Measurements from ENCODE around the gene HSD3B7.
A peak's percentile ranks its signal among the peaks of the same experiment; 100 is the strongest.
"Not testable (repeated sequence)": the region's sequence is repeated elsewhere in the genome, so short reads cannot be mapped to it uniquely, and the experiment has no call there.

Gene HSD3B7

DNA sequence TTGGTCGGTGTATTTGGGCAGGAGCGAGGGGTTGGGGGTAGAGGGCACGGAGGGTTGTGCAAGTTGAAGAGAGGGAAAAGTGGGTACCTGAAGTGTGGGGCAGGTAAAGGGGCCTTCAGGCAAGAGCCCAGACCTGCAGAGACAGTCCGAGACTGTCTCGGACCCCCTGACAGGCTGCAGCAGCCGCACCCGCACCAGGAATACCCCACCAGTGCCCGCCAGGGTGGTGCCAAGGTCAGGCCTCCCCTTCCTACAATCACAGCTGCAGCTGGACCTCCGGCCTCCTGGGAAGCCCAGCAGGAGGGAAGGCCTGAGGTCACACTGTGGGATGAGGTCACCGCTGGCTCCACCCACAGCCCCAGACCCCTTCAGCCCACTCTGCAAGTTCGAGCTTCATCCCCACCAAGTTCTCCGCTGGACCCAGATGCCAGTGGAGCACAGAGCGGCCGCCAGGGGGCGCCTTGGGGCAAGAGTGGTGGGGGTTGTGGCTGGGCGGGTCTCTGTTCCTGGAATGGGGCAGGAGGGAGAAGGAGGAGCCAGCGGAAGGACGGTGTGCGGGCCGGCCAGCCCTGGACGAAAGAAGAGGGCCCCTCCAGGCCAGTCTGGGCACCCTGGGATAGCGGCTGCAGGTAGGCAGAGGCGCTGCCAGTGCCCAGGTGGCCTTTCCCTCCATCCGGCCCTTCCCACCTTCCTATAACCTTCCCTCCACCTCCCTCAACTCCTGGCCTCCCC, at the start of gene HSD3B7:
TSS of gene HSD3B7 (plus strand) at position 539 of the 732 bp plus-strand sequence. CDS start 452 bp downstream, outside the sequence.
- peak; percentile 99 for DNase-seq (ENCODE audit: low spot score)

GRCh38 chr16:30937692-30938091, 47.3 kb upstream of the HSD3B7 start:
- DNase-seq (ENCODE audit: low spot score), result no peak

DNA sequence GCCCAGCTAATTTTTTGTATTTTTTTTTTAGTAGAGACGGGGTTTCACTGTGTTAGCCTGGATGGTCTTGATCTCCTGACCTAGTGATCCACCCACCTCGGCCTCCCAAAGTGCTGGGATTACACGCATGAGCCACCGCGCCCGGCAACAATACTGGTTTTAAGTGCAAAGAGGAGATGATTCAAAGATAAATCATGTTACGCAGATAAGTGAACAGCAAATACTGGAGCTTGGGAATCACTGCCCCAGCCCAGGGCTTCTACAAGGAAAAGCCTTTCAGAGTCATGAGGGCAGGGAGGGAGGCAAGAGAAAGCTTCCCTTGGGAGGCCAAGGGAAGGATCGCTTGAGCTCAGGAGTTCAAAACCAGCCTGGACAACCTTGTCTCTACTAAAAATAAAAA, 45.4 kb upstream of the HSD3B7 start:
- DNase-seq (ENCODE audit: low spot score), result not testable (repeated sequence)

- DNase-seq (ENCODE audit: low spot score), result peak; percentile 90
Measured at GRCh38 chr16:30941600-30942425, 43.2 kb upstream of the HSD3B7 start.

- no peak for DNase-seq (ENCODE audit: low spot score)
Measured at GRCh38 chr16:30942426-30942806, 42.6 kb upstream of the HSD3B7 start.

GRCh38 chr16:30944352-30944751, 40.7 kb upstream of the HSD3B7 start:
- no peak for DNase-seq (ENCODE audit: low spot score)

GRCh38 chr16:30946671-30947540, 38.1 kb upstream of the HSD3B7 start:
- DNase-seq (ENCODE audit: low spot score), result no peak

DNA sequence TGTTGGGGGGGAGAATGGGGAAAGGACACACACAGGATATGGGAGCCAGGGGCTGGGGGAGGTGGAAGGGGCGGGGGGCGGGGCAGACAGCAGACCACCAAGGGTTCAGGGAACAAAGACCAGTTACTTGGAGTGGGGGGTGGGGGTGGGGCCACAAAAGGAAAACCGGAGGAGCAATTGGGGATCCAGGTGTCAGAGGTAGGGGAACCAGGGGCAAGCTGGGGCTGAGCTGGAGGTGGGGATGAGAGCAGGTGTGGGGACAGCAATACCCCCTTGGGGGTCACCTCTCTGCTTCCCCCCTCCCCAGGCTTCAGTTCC, 37.5 kb upstream of the HSD3B7 start:
- no peak for DNase-seq (ENCODE audit: low spot score)

GRCh38 chr16:30947859-30948666, 36.9 kb upstream of the HSD3B7 start:
- peak; percentile 86 for DNase-seq (ENCODE audit: low spot score)

DNA sequence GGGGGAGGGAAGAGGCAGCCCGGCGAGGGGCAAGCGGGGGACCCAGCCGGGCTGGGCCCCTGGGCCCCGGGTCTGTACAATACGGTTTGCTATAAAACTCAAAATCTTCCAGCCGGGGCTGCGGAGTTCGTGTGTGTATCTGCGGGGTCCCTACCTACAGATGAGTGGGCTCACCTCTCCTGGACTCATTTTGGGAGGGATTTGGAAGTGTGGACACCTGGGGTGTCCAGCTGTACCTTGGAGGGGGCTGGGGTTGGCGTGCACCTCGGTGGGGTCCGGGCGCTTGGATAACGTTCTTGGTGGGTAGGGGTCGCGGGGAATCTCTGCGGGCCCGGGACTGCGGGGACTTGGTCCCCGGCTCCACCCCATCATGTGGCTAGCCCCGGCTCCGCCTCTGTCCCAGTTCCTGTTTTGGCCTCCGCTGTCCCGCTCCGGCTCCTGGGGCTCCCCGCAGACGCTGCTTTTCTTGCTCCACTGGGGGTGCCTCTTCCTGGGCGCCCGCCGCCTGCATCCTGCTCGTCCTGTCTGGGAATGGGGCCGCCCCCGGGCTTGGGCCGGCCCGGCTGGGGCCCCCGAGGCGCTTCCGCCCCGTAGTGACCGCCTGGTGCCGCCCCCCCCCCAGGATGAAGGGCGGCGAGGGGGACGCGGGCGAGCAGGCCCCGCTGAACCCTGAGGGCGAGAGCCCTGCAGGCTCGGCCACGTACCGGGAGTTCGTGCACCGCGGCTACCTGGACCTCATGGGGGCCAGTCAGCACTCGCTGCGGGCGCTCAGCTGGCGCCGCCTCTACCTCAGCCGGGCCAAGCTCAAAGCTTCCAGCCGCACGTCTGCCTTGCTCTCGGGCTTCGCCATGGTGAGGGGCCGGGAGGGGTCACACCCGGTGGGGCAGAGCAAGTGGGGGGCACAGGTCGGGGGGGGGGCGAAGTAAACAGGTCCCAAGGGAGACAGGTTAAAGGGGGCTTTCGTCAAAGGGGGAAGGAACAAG, 36.0 kb upstream of the HSD3B7 start, which contains the start of gene ORAI3:
TSS of gene ORAI3 (plus strand) at position 402 of the 983 bp plus-strand sequence. CDS start at position 624, 222 bp downstream.
- DNase-seq (ENCODE audit: low spot score), result no peak

DNA sequence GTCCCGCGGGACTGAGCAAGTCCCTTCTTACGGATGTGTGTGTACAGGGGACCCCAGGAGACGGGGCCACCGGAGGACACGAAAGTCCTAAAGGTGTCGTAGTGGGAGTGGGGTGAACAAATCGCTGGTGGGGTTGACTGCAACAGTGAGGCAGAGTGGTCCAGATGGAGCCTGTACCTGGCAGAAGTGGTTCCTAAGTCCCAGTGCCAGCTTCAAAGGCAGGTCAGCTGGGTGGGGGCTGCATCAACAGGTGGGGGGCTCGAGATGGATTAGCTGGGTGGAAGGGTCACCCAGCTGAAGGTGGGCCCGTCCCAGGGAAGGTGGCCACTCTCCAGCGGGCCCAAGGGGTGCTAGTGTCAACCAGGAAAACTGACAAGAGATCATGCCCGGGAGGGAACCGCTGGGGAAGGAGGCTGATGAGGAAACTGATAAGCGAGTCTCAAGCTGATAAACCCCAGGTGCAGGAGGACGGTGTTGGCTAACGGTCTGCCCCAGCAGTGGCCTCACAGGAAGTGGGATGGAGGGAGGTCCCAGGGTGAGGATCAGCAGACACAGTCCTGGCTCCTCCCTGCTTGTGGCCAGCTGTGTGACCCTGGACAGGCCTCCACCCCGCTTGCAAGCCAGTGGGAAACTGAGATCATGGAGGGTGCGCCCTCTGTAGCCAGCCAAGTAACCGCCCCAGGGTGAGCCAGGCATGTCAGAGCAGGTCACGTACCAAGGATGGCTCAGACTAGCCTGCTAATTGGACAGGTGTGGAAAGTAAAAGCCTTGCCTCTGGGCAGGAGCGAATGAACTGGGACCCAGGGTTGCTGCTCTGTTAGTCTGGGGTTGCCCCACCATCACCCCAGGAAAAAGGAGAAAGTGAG, 35.1 kb upstream of the HSD3B7 start:
- DNase-seq (ENCODE audit: low spot score), result no peak

DNA sequence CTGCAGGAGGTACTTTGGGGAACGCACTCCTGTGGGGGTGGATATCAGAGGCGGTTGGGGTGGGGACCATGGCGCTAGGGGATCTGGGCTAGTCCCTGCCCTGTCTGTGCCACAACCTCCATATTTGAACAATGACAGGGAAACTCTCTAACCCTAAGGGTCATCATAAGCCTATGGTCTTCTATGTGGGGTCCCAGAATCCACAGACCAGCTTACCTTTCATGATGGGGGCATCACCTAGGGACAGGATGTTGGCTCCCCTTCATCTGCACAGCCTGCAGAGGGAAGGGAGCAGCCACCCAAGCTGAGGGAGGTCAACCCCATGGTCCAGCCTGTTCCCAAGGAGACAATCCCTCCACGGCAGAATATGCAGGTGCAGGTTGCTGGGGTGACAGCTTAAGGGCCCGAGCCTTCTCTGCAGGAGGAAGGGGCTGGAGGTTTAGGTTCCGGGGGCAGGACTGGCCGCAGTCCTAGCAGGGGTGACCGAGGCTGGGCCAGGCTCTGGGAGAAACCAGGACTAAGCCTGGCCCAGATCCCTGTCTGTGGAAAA, 34.4 kb upstream of the HSD3B7 start:
- no peak for DNase-seq (ENCODE audit: low spot score)

DNA sequence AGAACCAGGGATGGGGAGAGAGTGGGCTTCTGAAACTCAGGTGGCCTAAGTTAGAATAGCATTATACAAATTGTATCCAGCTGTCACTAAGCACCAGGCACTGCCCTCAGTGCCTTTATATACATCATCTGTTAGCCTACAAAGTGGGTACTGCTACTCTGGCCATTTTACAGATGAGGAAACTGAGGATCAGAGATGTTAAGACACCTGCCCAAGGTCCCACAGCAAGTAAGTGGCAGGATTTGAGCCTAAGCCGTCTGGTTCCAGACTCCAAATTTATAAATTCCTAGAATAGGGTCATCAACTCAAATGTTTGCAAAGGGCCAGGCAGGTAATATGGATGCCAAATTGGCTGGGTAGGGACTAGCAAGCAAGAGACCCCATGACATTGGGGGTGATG, 33.8 kb upstream of the HSD3B7 start:
- DNase-seq (ENCODE audit: low spot score), result no peak

GRCh38 chr16:30951750-30952149, 33.3 kb upstream of the HSD3B7 start:
- DNase-seq (ENCODE audit: low spot score), result no peak

GRCh38 chr16:30953111-30953510, 31.9 kb upstream of the HSD3B7 start:
- no peak for DNase-seq (ENCODE audit: low spot score)

- DNase-seq (ENCODE audit: low spot score), result peak; percentile 42
Measured at GRCh38 chr16:30953511-30954124, 31.4 kb upstream of the HSD3B7 start.

DNA sequence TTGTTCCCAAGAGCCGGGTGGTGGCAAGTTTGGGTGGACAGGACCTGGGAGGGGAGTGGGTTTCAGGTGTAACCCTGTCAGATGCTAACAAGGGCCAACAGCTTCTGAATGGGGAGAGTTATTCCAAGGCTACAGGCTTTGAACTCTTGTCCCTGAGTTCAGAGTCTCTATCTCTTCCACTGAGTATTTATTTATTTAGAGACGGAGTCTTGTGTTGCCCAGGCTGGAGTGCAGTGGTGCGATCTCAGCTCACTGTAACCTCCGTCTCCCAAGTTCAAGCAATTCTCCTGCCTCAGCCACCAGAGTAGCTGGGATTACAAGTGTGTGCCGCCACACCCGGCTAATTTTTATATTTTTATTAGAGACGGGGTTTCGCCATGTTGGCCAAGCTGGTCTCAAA, 30.0 kb upstream of the HSD3B7 start:
- DNase-seq (ENCODE audit: low spot score), result no peak
